Peyer's patch (tissue), 4 donors: Measurements from ENCODE around the gene CGB3.

Experiments used
- POLR2A ChIP-seq, 2 donors: fragments of 450-650 bp; IDR thresholded peaks; one replicate each; pipeline ENCODE4 v1.5.1; 2017; ENCODE audit warnings: antibody characterized with exemption in 2 of 2, mild to moderate bottlenecking in 2 of 2, moderate library complexity in 2 of 2
- TF ChIP-seq, protein P1 (sequence below), 6 experiments: fragments of 450-650 bp in 4 of 6; fragments of 200-600 bp in 2 of 6; sonication (generic) in 1 of 6; IDR thresholded peaks; one replicate each; pipeline ENCODE4 v1.5.1; 2017 to 2019; ENCODE audit warnings: antibody characterized with exemption in 6 of 6, mild to moderate bottlenecking in 3 of 6, moderate library complexity in 1 of 6

DNA sequence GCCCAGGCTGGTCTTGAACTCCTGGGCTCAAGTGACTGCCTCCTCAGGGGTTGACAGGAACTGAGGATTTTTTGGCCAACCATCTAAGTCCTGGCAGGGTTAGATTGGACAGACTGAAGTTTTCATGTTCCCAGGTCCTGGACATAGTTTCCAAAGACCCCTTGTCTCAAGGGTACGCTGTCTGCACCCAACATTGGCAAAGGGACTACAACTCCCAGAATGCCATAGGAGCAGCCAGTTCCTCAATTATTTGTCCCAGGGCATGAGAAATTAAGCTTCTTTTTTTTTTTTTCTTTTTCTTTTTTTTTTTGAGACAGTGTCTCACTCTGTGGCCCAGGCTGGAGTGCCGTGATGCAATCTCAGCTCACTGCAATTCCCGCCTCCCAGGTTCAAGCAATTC lies 37.9 kb downstream of the CGB3 start:
- TF ChIP-seq, protein P1, sequence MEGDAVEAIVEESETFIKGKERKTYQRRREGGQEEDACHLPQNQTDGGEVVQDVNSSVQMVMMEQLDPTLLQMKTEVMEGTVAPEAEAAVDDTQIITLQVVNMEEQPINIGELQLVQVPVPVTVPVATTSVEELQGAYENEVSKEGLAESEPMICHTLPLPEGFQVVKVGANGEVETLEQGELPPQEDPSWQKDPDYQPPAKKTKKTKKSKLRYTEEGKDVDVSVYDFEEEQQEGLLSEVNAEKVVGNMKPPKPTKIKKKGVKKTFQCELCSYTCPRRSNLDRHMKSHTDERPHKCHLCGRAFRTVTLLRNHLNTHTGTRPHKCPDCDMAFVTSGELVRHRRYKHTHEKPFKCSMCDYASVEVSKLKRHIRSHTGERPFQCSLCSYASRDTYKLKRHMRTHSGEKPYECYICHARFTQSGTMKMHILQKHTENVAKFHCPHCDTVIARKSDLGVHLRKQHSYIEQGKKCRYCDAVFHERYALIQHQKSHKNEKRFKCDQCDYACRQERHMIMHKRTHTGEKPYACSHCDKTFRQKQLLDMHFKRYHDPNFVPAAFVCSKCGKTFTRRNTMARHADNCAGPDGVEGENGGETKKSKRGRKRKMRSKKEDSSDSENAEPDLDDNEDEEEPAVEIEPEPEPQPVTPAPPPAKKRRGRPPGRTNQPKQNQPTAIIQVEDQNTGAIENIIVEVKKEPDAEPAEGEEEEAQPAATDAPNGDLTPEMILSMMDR (IDR thresholded peaks at IDR 0.05), result no peak
- TF ChIP-seq POLR2A (IDR thresholded peaks at IDR 0.05), result no peak
